GM18520 (cell line): ENCODE measurements around the gene CREB3L2.
"Not testable (repeated sequence)": the region's sequence is repeated elsewhere in the genome, so short reads cannot be mapped to it uniquely, and the experiment has no call there.

Experiments used
- ATAC-seq: cut with Tn5 transposase; IDR thresholded peaks from one replicate; pipeline ENCODE4 v1.9.1; 2021; ENCODE audit not compliant: unreplicated experiment

CREB3L2 gene

DNA sequence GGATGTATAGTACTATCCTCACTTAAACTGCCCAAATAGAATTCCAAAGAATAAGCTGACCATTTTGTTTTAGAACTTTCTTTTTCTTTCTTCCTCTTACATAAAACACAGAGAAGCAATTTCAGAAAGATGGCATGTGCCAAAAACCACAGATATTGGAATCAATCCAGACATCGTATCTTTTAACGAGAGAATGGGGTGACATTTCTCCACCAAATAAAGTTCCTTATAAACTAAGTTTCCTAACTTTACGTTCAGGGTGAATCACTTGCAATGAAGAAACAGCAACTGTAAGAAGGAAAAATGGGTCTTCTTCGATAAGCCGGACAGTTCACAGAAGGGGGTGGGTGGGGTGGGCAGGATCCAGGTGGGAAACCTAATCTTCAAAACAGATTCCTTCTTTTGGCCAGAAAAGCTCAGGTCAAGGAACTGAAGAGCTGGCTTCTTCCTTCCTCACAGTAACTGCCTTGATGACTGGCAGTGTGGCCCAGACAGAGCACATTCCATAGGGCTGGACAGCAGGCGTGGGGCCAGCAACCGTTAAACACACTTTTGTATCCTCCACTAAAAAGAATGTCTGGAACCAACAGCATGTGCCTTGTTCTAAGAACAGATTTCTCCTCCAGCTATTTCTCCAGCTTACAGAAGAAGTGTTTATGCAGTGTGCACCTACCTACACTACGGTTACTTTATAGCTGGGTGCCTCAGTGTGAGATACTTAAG is 31.5 kb downstream of the CREB3L2 start:
- no peak for ATAC-seq

DNA sequence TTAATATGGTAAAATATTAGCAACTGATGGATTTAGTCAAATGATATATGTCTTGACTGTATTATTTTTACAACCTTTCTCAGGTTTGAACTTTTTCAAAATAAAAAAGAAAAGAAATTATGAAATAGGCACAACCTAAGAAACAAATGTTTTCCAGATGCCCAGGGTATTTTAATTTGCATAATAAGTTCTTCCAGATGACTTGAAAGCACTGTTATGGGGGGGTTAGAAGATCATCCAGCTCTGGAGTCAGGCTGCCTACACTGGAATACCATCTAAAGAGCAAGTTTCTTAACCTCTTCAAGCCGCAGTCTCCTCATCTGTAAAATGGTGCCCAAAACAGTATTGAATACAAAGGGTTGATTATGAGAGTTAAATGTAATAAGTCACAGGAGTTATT is 32.1 kb downstream of the CREB3L2 start:
- ATAC-seq = no peak

DNA sequence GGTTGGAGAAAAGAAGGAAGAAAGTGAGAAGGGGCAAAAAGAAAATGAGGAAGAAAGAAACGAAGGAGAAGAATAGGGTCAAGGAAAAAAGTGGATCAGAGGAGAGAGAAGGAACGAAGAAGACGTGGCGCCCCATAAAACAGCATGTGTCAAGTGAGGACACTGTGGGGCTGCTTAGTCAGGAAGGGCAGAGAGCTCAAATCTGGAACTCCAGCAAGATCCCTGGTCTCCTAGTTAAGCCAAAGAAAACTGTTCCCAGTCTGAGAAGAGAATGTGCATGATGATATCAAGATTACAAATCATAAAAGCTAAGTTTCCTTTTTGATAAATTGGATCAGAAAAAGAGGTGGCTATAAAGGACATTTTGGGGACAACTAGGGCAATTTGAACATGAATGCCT is 33.0 kb downstream of the CREB3L2 start:
- ATAC-seq = no peak

DNA sequence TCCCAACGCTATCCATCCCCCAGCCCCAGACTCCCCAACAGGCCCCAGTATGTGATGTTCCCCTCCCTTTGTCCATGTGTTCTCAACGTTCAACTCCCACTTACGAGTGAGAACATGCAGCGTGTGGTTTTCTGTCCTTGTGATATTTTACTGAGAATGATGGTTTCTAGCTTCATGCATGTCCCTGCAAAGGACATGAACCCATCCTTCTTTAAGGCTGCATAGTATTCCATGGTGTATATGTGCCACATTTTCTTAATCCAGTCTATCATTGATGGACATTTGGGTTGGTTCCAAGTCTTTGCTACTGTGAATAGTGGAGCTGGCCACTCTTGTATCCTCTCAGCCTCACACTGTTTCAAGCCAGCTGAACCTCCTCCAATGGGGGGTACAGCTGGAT is 33.5 kb downstream of the CREB3L2 start:
- ATAC-seq = not testable (repeated sequence)

DNA sequence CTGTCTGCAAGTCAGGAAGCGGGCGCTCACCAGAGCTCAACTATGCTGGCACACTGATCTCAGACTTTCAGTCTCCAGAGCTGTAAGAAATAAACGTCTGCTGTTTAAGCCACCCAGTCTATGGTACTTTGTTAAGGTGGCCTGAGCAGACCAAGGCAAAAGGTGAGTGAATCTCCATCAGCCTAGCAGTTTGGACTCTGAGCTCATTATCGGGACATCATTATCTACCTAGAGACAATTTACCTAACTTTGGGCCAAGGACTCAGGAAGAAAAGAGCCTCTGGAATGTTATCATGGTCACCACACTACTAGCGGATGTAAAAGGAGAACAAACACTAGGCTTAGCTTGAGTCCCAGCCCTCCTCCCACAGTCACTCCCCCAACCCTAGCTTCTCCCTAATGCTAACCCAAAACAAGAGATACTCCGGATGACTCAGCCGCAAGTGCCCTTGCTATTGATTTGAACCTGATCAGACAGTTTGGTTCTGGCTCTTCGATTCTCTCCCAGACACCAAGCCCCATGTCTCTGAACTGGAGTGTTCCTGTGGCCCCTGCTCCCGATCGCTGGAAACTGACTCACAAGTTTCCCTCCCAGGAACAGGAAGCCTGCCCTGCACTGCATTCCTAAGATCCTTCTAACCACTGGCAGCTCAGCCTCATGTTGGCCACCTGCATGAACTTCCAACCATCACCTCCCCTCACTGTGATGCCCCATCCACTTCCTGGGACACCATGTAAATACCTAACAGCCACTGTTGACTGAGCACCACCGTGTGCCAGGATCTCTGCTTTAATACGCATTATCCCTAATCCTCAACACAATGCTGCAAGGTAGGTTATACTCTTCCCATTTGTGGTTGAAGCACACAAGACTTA is 34.5 kb downstream of the CREB3L2 start:
- no peak for ATAC-seq

DNA sequence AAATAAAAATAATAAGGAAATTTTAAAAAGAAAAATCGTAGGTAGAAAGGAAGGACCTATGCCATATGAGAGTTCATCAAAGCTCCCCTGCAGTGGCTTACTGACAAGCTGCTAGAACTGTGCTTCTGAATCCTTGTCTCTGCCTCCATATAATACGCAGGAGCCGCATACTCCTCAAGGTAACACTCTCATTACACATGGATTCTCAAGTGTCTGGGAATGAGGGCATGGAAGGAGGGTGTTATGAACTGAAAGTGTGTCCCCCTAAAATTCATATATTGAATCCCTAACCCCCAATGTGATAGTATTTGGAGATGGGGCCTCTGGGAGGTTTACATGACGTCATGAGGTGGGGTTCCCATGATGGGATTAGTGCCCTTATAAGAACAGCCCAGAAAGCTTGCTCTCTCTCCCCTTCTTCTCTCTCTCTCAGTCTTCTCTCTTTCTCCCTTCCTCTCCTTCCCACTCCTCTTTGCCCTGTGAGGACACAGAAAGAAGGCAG is 35.2 kb downstream of the CREB3L2 start:
- no peak for ATAC-seq

DNA sequence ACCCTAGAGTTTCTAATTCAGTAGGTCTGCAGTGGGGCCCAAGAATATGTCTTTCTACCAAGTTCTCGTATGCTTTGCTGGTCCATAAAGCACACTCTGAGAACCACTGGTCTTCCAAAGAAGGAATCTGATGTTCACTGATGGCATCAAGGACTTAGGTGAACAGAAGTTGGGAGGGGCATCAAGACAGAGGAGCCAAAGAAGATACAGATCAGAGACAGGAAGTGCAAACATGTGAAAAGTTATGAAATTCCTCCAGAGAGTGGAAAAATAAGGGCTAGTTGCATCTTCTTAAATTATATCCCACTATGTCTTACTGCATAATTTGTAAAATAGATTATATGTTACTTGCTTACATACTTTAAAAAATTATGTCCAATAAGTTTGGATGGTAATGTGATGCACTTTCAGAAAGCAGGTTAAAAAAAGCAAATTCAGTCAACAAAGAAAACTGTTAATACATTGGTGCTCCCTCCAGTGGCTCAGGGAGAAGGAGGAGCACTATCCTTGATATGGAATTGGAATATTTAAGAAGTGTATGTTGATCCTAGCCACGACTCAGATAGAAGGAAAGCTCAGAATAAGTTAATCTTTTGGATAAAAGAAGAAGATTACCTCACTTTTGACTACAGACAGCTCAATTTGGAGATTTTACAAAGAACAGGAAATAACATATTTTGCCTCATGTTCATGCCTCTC is 35.8 kb downstream of the CREB3L2 start:
- ATAC-seq = no peak

DNA sequence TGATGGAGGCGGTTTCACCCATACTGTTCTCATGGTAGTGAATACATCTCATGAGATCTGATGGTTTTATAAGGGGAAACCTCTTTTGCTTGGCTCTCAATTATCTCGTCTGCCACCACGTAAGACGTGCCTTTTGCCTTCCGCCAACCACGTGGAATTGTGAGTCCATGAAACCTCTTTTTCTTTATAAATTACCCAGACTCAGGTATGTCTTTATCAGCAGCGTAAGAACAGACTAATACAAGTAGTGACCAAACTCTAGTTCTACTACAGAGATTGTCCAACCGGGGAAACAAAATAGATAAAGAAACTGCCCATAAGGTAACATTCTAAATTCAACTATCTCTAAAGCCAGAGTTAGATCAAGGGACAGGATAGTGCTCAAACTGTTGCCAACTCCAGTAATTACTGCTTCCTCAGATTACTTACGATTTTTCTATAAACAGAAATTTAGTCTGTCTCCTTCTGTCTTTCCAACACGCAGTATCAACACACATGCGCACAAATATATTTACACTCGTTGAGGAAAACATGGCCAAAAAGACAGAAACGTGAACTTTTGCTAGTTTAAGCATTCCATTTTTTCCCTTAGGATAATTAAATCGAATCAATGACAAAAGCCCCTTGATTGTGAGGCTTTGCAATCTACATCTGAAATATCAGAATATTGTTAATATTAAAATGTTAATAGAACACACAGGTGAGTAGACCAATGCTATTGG is 36.9 kb downstream of the CREB3L2 start:
- no peak for ATAC-seq

DNA sequence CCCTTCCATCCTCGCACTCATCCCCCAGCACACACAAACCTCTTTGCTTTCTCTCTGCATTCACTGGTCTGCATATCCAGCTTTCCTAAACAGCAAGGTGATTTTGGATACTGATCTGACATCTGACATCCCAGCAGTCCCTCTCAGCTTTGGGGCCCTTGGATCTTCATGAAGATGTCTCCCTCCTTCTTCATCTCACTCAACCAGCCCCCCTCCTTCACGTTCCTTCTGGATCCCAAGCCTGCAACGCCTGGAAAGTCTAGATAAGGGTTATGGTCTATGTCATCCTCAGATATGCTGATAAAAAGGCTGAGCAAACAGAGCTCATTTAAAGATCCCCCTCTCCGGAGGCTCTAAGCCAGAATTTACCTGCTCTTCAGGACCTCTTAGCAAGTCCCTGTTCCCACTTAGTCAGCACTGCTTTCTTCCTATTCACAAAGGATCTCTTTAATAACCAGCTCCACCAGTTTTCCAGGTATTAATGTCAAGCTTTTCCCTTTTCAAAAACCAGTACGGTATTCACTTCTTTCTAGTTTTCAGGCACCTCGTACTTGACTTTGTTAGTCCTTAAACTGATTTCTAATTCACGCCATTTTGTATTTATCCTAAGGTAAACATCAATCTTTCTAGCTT is 38.9 kb downstream of the CREB3L2 start:
- no peak for ATAC-seq

DNA sequence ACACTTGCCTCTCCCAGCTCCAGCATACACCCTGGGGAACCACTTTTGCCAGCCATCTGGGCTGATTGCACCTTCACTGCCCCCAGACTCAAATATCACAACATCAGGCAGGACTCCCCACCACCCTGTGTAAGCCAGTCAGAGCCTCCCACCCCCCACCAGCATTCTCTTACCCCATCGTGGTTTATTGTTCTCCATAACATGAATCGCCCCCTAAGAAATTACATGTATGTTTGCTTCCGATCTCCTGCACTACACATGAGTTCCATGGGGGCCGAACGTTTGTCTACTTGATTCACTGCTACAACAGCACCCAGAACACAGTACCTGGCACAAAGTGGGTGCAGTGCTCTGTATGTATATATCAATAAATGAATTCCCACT is 39.4 kb downstream of the CREB3L2 start:
- ATAC-seq = no peak

DNA sequence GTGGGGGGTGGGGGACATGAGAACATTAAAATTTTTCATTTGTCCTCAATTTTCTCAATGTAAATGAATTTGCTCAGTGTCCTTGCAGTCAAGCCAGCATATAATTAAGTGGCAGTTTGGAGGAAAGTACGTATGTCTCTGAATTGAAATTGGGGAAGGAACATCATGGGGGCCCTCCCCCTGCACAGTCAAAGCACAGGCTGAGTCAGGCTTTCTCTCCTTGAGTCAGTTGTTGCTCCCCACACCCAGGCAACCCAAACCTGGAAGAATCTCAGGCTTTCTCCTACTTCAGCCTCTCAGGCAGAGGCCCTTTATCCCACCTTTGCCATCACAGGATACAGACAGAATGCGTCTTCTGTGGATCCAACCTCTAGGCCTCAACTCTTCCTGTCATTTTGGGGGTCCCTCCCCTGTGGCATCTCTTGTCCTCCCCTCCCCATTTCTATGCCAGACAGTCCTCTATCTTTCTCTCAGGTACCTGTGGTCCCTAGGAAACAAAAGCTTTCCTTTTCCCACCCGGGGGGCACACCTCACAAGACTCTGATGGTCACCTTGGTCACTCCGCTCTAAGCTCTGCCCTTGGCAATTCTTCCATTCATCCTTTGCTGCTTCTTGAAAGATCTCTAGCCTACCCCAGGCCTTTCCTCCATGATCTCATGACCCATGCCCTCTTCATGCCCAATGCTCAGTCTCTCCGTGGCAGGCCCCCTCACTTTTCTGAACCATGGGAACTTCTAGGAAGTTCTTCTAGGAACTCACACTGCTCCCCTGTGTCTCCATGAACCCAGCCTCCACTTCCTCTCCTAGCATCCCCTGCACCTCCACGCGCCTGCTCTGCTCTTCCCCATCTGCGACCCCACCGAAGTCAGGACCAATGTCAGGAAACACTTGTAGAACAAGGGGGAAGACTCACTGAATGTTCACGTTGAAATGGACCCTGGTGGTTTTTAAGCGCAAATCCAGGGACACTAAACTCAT is 40.4 kb downstream of the CREB3L2 start:
- ATAC-seq = peak; percentile 78

DNA sequence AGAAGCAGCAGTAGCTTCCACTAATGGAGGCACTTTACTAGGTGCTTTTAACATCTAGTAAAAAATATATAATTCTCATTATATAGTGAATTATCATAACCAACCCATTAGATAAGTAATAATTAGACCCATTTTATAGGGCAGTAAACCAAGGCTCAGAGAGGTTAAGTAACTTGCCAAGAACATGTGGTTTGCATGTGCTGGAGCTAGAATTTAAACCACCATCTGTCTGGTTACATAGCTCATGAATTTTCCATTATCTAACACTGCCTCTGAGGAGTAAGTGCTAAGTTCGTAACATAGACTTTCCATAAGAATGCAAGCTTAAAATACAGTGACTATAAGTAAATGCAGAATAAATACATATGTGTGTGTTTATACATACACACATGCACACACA is 41.9 kb downstream of the CREB3L2 start:
- no peak for ATAC-seq

DNA sequence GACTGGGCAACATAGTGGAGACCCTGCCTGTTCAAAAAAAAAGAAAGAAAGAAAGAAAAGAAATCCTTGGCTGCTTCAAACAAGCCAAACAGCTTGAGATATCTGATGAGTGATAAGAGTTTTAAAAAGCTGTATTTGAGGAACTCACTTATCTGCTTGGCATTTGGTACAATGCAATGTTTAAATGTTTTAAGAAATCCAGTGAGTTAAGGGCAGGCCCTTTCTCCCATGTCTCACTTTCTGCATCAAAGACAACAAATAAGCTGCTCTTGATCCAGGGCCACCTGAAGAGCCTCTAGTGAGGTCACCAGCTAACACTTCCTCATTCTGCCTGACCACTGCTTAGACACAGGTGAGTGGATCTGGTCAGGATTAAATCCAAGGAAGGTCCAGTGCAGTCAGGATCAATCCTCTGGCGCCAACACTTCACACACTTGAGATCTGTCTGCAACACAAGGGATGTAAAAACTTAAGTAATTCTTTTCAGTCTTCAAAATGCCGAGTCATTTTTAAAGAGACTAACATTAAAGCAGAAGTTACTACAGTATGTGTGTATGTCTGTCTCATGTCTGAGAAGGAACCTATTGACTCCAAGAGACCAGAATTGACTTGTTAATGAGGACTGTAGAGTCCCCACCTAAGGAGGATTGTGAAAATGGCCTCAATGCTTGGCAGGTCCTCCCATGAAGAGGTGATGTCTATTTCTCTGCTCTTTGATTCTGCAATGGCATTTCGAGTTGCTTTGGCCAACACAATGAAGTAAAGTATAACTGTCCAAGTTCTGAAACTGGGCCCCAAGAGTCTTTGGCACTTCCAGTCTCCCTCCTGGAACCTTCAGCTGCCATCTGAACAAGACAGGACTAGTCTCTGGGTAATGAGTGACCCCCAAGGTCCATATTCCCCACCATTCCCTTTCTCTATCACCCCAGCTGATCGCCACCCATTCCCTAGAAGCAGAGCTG is 43.1 kb downstream of the CREB3L2 start:
- ATAC-seq = peak; percentile 33

DNA sequence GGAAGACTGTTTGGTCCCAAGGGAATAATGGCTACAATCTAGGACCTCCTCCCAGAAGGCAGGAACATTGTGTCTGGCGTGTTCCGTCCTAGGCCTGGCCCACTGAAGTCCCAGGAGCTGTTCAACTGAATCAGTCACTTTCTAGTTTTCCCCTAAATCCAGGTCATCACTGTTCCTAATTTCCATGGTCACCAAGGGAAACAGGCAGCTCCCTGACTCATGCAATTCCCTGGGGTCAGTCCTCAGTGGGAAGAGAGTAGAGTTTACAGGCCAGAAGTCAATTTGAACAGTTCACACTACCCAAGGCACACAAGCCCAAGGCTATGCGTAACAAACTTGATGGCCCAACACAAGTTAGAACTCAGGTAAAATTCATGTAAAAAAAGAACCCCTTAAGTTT is 44.0 kb downstream of the CREB3L2 start:
- ATAC-seq = no peak

DNA sequence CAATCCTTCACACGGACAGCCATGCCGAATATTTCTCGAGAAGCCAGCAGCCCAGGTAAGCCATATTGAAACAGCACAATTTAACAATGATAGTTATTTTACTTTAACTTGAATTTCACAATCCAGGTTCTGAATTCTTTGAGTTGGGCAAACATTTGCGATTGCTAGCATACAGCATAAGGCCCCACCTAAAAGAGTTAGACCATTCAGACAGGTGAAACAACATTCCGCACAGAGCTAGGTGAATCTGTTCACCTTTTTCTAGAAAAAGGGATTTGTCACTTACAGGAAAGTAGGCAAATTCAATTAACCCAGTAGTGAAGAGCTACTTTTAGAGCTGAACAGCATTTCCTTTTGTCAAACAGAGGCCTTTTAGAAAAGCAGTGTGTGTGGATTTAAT is 45.3 kb downstream of the CREB3L2 start:
- no peak for ATAC-seq

DNA sequence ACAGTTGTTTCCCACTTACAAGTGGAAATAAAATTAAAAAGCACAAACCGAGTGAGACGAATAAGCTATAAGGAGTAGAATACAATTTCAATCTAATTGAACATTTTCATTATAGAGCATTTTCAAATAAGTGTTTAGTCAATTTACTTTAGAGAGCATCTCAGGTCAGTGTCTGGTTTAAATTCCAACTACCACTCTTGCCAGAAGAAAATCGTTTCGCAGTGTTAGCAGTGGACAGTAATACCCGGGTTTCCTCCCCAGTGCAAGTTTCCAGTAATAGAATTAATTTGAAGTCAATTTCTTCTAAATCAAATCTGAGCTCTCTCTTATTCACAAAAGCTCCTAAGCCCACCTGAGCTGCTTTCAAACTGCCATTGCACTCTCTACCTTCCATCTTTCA is 45.7 kb downstream of the CREB3L2 start:
- no peak for ATAC-seq

DNA sequence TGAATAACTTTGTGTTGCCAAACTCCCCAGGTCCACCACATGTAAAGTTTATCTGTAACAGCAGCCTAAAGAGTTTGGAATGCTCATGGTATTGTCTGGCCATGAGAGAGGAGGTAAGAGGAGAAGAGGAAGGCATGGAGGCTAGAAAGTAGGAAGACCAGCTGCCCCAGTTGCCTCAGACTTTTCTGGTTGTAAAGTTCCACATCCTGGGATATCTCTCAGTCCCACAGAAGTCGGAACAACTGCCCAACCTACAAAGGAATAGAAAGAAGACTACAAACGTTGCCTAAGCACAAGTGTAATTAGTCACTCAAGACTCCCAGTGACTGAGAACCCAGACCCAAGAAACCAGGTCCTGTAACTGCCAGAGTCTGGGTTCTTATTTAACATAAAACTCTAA is 47.3 kb downstream of the CREB3L2 start:
- ATAC-seq = no peak
